ENCODE measurements around the gene ITGA7. TPM values are rescaled to one million over a fixed set of nuclear protein-coding genes. Genes with fewer than 3 reads are reported as not detected.

ITGA7 gene
- total RNA-seq, 6 donors from 2014 or later: 4.6 to 30.4 (median 9.0) TPM

GRCh38 chr12:55742719-55743405 is 35.2 kb upstream of the ITGA7 start, which contains the start of gene GDF11:
GDF11 (plus strand) TSS chr12:55743122; CDS start chr12:55743317, 195 bp downstream.
- DNase-seq (peak; percentile 81 to 92), ATAC-seq (ENCODE audit: low FRiP score in 2 of 2) (peak in 1 of 2 donors; percentile 83)
- Histone ChIP-seq H3K4me1 (peaks cover 16 to 35% (median 29%) of the 10 kb centered on the region in 4 donors), H3K36me3 (no peaks in the 10 kb centered on the region), H3K9me3 (no peaks in the 10 kb centered on the region), H3K27me3 (peaks cover 0 to 4% (median 2%) of the 10 kb centered on the region in 4 donors), H3K4me3 (peak within 1 kb of the TSS; percentile 15 to 63 (median 60)), H3K27ac (peak within 1 kb of the TSS; percentile 42 to 74 (median 56))
- 1% methylated on average over 15 to 16 of the region's 53 CpGs for WGBS, 2 donors
- TF ChIP-seq POLR2A (IDR thresholded peaks at IDR 0.05) (peak in 1 of 4 donors; percentile 26), EP300 (IDR thresholded peaks at IDR 0.05) (no peak), CTCF (IDR thresholded peaks at IDR 0.05) (no peak), POLR2AphosphoS5 (IDR thresholded peaks at IDR 0.05) (peak in 1 of 2 donors; percentile 80)

- Histone ChIP-seq H3K27me3 (peaks cover 0 to 4% (median 2%) of the 10 kb centered on the region in 4 donors), H3K36me3 (no peaks in the 10 kb centered on the region), H3K27ac (peak overlapping the region in 1 of 4 donors; percentile 74), H3K4me3 (no peak overlapping the region), H3K4me1 (peaks cover 24 to 43% (median 36%) of the 10 kb centered on the region in 4 donors), H3K9me3 (no peaks in the 10 kb centered on the region)
- ATAC-seq (ENCODE audit: low FRiP score in 2 of 2): no peak
- DNase-seq: peak in 1 of 2 donors; percentile 0
- TF ChIP-seq EP300 (IDR thresholded peaks at IDR 0.05): no peak
- TF ChIP-seq POLR2A (IDR thresholded peaks at IDR 0.05): no peak
- TF ChIP-seq POLR2AphosphoS5 (IDR thresholded peaks at IDR 0.05): no peak
- TF ChIP-seq CTCF (IDR thresholded peaks at IDR 0.05): no peak
- 22 to 28% methylated on average over 3 of the region's 3 CpGs for WGBS, 2 donors
Observed at GRCh38 chr12:55741931-55742680, 34.4 kb upstream of the ITGA7 start.

- Histone ChIP-seq H3K9me3 (no peaks in the 10 kb centered on the region), H3K4me3 (peak overlapping the region in 3 of 4 donors; percentile 43 to 61 (median 53)), H3K4me1 (peaks cover 22 to 30% (median 27%) of the 10 kb centered on the region in 4 donors), H3K36me3 (no peaks in the 10 kb centered on the region), H3K27ac (no peak overlapping the region), H3K27me3 (peaks cover 0 to 4% (median under 1%) of the 10 kb centered on the region in 4 donors)
- 71 to 76% methylated on average over 2 of the region's 2 CpGs for WGBS, 2 donors
- DNase-seq (no peak), ATAC-seq (ENCODE audit: low FRiP score in 2 of 2) (no peak)
- TF ChIP-seq POLR2A (IDR thresholded peaks at IDR 0.05) (no peak), POLR2AphosphoS5 (IDR thresholded peaks at IDR 0.05) (no peak), EP300 (IDR thresholded peaks at IDR 0.05) (no peak), CTCF (IDR thresholded peaks at IDR 0.05) (no peak)
Observed at GRCh38 chr12:55739025-55739378, 31.3 kb upstream of the ITGA7 start.

- ATAC-seq (ENCODE audit: low FRiP score in 2 of 2) (peak; percentile 86 to 88), DNase-seq (peak in 1 of 2 donors; percentile 88)
- H3K36me3 ChIP-seq: no peaks in the 10 kb centered on the region
- peak; percentile 87 to 95 (median 93) for TF ChIP-seq CTCF (IDR thresholded peaks at IDR 0.05)
- TF ChIP-seq POLR2AphosphoS5 (IDR thresholded peaks at IDR 0.05): no peak
- peak overlapping the region; percentile 42 to 61 (median 48) for H3K4me3 ChIP-seq
- no peaks in the 10 kb centered on the region for H3K27me3 ChIP-seq
- peaks cover 16 to 24% (median 21%) of the 10 kb centered on the region in 4 donors for H3K4me1 ChIP-seq
- 1 to 8% methylated on average over 12 to 14 of the region's 14 CpGs for WGBS, 2 donors
- no peaks in the 10 kb centered on the region for H3K9me3 ChIP-seq
- H3K27ac ChIP-seq: peak overlapping the region; percentile 10 to 77 (median 66)
Observed at GRCh38 chr12:55738123-55739024, 30.7 kb upstream of the ITGA7 start.

All from upper lobe of left lung (tissue), 6 donors.